Renal cortex interstitium (tissue), 11 donors: ENCODE results near the gene EPAS1. TPM values are rescaled to one million over a fixed set of nuclear protein-coding genes. Genes with fewer than 3 reads are reported as not detected.

Experiments used
- DNase-seq, 11 donors: peaks; one replicate each; pipeline ENCODE4 v3.0.0-alpha.2; 2013; ENCODE audit warnings: low read depth in 9 of 11, low spot score in 4 of 11; ENCODE audit errors: extremely low read depth in 1 of 11
- polyA plus RNA-seq, 3 donors: library from polyadenylated mRNA; unstranded; fragments of 120-200 nt; gene quantifications; one replicate each; pipeline ENCODE4 v1.2.1, GENCODE V29; 2013; ENCODE audit not compliant: insufficient read length in 3 of 3

Gene EPAS1
- polyA plus RNA-seq, 3 donors = 42.0 to 61.4 (median 47.3) TPM

- DNase-seq = no peak
Measured at GRCh38 chr2:46331109-46331766, 34.0 kb downstream of the EPAS1 start.

- DNase-seq = no peak
Measured at GRCh38 chr2:46332686-46333281, 35.6 kb downstream of the EPAS1 start.

GRCh38 chr2:46333912-46334311, 36.7 kb downstream of the EPAS1 start:
- DNase-seq = no peak

DNA sequence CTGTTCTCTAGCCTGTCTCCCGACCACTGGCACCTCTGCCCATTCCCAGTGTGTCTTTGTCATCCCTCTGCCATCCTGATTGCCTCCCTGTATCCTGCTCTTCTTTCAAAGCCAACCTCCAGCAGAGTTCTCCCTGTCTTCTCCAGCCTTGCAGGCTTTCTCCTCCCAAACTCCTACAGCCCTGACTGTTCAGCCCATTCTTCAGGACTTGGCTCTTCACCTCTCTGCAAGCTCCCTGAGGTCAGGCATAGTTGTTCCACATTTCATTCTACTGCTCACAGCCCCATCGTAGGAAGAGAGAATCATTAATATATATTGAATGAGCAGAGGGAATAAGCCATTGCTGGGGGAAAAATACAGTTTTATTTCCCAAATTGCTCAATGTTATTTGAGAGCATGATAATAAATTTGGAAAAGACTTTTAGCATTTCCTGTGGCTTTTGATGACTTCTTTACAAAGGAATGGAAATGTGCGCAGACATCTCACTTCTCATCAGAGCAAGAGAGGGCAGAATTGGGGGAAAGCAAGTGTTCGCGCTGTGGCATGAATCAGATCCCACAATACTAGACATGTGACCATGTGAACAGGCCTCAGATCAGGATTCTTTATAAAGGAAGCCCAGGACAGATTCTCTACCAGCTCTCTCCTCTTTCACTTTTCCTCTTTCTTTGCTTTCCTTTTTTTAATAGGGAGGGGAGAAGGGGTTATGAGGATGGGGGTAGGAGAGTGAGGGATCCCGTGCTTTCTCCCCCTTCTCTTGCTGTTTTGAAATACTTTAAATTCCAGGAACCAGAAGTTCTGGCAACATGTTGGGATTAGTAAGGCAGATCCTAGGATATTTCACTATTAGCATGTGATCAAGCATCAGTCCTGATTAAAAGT, 37.4 kb downstream of the EPAS1 start:
- DNase-seq = no peak

- DNase-seq = peak in 2 of 11 donors; percentile 31 to 55
Measured at GRCh38 chr2:46335391-46336282, 38.4 kb downstream of the EPAS1 start.

DNA sequence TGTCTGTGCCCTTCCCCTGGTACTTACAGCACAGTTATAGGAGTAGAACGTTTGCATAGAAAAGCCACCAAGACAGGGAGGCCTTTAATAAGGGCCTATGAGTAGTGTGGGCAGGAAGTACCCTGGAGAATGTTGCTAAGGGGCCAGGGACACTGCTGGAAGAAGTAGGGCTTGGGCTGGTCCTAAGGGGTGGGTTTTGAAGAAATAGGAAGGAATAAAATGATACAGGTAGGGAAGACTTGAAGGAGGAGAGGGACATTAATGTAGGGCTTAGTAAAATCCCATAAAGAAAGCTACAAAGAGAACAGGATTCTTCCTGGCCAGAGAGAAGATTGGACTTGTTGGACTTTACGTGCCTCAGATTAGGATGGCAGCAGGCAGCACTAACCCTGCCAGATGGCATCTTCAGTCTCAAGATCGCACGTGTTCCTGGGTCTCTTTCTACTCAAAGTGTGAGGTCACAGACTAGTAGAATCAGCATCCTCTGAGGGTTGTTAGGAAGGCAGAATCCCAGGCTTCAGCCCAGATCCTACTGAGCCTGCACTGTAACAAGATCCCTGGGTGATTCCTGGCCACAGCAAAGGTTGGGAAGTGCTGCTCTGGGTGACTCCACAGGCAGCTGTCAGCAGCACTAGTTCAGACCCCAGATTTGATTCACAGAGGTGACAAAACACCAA, 39.2 kb downstream of the EPAS1 start:
- DNase-seq = no peak

DNA sequence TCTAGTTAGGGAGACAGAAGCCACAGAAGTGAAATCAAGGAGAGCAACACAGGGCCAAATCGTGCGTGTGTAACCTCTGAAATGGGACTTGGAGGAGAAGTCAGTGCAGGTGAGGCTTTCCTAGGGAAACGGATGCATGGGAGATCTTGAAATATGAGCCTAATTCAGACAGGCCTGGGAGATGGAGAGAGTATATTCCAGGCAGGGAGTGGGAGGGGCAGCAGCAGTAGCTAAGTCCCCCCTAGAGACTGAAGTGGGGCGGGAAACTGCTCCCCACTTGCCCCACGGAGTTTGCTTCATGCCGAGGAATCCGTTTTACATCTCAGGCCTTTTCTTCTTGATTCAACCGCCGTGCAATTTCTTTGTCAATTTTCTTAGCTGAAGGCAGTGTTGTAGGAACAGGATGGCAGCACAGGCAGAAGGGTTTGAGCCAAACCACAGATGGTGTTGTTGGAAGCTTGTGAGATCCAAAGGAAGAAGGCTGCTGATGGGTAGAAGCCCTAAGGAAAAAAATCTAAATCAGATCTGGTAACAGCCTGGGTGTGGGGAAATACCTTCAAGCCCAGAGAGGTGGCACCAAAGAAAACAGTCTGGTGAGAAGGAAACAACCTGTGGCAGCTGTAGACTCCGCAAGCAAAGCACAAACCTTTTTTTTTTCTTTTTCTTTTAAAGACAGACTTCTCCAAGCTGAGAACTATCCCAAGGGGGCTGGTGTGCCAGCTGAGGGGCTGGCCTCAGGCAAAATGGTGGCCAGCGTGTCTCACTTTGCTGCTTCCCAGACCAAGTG, 40.2 kb downstream of the EPAS1 start:
- no peak for DNase-seq

DNA sequence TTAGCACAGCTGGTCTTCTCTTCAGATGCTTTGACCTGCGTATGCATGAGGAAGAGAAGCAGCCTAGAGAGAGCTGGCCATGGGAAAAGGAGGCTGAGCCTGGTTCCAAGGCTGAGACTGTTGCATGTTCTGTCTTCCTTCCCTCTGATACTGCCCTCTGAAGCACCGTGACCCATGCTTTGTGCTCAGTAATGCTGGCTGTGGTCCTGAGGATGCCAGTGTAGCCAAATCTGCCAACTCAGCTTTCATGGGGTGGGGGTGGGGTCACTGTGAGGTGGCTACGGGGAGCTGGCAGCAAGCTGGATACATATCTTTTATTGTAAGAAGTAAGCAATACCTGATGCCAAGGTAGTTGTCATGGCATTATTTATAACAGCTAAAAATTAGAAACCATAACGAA, 41.5 kb downstream of the EPAS1 start:
- DNase-seq = no peak

- DNase-seq = no peak
Measured at GRCh38 chr2:46339200-46339599, 42.0 kb downstream of the EPAS1 start.

DNA sequence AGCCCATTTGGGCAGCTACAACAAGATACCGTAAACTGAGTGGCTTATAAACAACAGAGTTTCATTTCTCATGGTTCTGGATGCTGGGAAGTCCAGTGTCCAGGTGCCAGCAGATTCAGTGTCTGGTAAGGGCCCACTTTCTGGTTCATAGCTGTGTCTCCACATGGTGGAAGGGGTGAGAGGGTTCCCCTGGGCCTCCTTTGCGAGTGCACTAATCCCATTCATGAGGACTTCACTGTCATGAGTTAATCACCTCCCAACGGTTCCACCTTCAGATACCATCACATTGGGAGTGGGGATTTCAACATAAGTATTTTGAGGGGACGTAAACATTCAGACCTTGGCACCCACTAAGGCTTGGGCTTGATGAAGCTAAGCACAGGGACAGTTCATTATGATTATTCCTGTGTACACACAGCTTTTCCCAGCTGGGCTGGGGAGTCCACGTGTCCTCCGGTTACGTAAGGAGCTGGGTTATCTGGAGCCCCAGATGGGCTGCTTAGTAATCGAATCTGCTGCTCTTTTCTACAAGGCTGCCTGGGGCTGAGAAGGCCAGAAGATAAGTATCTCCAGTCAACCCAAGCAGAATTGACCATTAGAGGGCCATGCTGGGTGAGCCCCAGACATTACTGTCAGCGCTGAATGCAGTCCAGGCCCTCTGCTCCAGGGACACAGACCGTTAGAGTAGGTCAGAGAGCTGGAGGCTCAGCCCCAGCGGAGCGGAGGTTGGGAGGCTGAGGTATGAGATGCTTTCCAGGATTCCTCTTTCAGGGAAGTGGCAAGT, 42.7 kb downstream of the EPAS1 start:
- DNase-seq = no peak

DNA sequence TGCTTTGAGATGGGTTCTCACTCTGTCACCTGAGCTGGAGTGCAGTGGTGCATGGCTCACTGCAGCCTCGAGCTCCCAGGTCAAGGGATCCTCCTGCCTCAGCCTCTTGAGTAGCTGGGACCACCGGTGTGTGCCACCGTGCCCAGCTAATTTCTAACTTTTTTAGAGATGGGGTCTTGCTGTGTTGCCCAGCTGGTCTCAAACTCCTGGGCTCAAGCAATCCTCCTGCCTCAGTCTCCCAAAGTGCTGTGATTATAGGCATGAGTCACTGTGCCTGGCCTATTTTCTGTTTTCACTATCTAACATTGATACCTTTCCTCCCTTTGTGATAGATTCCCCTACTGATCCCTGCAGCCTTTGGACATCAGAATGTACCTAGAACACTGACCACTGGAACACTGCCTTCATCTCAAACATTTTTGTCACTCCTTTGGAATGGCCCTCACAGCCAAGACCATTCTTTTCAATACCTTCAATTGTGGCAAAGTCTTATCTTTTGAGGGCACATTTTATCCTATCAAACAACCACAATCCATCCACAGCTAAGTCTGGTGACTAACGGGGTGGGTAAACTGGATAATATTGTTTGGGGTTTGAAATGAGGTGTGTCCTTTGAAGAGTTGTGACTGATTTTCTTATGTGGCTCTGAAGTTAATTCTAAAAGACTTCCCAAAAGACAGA, 43.7 kb downstream of the EPAS1 start:
- DNase-seq = no peak

- DNase-seq = no peak
Measured at GRCh38 chr2:46342566-46343315, 45.5 kb downstream of the EPAS1 start.

DNA sequence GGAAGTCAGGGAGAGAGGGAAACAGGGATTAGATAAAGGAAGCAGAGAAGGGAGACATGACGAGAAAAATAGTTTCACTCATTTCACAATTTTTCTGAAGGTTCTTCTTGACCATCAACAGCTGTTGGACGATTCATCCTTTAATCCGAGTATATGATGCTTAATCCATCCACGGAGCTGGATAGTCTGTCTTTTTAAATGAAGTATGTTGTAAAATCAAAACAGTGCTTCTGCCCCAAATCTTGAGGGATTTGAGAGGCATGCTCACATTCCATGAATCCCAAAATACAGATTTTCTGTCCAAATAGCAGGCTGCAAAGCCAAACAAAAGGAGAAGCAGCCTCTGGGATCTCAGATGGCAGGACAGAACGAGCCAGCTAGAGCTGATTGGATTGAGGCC, 47.5 kb downstream of the EPAS1 start:
- no peak for DNase-seq

DNA sequence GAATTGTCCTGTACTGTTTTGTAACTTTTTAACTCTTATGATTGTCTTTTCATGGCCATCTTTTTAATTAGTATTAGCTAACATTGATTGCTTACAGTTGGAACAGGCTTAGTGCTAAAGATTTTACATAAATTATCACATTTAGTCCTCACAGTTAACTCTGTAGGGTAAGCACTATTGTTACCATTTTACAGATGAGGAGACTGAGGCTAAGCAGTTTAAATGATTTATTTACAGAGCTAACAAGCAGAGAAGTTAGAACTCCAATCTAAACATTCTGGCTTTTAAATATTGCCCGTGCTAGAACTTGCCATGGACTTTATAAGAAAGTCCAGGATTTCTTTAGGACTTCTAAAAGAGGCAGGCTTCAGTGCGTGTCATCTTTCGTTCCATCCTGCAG, 48.6 kb downstream of the EPAS1 start:
- DNase-seq = no peak

GRCh38 chr2:46346719-46347118, 49.5 kb downstream of the EPAS1 start:
- DNase-seq = no peak
